Measurements from ENCODE around the gene NPIPA5.
"Not testable (repeated sequence)": the region's sequence is repeated elsewhere in the genome, so short reads cannot be mapped to it uniquely, and the experiment has no call there.

Gene NPIPA5

DNA sequence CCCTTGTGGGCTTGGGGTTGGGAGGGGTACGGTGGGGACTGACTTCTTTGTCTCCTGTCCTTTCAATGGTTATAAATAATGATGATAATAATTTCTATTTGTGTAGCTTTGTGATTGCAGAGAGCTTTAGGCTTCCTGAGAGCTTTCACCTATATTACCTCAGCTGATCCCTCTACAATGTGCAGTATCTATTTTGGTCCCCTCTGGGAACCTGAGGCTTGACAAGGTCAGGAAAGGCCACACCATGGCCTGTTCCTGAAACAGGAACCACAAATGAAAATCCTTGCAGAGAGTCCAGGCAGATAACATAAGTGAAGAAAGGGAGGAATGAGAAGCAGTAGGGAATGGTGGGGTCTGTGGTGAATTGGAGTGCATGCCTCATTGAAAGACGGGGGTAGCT lies 42.5 kb downstream of the NPIPA5 start:
- not testable (repeated sequence) for DNase-seq (ENCODE audit: low read depth)

DNA sequence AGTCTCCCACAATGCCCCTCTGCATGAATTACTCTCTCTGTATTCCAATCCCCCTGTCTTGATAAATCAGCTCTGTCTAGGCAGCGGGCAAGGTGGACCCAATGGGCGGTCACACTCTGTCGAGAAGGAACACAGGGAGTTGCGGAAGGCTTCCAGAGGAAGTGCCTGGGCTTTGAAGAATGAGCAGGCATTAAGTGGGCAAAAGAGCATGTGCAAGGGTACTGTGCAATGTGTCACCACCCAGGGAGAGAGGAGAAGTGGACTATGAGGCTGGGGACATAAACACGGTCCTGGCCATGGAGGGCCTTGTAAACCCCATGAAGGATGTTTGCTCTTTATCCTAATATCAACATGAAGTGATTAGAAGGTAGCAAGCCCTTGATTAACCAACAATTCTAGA lies 44.1 kb downstream of the NPIPA5 start:
- not testable (repeated sequence) for DNase-seq (ENCODE audit: low read depth); H3K4me3 ChIP-seq (ENCODE audit: low read length)

More for the DNA sequence above, 42.5 kb downstream of the NPIPA5 start:
- H3K4me3 ChIP-seq (ENCODE audit: low read length) = not testable (repeated sequence)

DNA sequence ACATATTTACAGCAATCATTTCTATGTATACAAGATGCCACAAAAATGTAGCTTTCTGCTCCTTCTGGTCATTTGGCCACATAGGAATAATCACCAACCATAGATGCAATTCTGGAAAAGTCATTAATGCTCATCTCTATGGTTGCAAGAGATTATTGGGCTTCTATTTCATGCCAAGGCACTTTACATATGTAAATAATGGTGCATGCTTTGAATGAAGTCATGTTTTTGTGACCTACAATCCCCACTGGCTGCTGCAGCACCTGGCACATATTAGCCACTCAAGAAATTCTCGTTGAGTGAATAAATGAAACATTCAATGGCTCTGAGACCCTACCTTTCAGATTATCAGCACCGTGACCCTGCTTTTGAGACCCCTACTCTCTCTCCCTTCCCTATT lies 47.1 kb downstream of the NPIPA5 start:
- not testable (repeated sequence) for DNase-seq (ENCODE audit: low read depth); H3K4me3 ChIP-seq (ENCODE audit: low read length)

DNA sequence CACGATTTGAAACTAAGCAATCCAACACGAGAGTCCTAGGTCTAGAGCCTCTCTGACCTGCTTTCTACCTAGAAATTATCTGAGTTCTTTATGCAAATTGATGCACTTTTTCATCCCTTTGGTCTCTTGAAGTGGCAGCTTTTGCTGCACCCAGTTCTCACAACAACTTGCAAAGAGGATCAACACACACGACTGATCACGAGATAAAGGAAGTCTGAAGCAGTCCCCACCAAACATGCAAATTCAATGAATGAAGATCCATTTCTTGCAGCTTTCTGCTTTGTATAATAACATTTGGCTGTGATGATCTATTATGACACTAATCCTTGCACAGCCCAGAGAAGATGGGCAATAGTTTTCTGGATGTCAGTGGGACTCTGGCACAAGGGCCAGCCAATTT lies 53.1 kb downstream of the NPIPA5 start:
- DNase-seq (ENCODE audit: low read depth); H3K4me3 ChIP-seq (ENCODE audit: low read length): not testable (repeated sequence)

DNA sequence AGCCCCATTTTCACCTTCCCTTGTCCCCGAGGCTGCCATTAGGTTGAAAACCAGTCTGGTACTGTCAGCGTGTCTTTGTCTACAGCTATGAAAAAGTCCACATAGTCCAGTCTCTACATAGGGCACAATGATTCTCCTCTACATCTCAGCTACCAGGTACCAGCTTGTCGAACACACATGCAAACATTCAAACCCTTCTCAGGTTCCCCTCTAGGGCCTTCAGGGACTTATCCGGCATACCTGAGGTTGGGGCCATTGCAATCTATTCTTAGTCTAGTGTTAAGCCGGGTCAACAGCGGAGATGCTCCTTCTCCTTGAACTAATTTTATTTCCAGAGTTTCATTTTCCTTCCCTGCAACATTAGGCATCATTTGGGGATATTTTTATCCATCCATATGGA lies 54.7 kb downstream of the NPIPA5 start:
- not testable (repeated sequence) for DNase-seq (ENCODE audit: low read depth); H3K4me3 ChIP-seq (ENCODE audit: low read length)

DNA sequence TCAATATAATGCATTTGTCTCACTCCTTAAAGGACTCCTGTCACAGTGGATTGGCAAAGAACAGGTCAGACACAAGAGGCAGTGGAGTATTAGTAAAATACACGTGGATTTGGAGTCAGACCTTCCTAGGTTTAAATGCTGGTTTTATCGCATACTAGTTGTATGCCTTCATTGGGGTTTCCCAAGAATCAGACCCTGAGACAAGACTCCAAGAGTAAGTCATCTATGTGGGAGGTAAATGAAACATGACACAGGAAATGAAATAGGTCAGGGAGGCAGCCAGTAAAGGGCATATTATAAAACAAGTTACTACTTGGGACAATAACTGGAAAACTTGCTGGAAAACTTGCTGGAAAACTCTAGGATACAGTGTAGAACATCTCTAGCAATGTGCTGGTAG lies 56.9 kb downstream of the NPIPA5 start:
- DNase-seq (ENCODE audit: low read depth); H3K4me3 ChIP-seq (ENCODE audit: low read length): not testable (repeated sequence)

DNA sequence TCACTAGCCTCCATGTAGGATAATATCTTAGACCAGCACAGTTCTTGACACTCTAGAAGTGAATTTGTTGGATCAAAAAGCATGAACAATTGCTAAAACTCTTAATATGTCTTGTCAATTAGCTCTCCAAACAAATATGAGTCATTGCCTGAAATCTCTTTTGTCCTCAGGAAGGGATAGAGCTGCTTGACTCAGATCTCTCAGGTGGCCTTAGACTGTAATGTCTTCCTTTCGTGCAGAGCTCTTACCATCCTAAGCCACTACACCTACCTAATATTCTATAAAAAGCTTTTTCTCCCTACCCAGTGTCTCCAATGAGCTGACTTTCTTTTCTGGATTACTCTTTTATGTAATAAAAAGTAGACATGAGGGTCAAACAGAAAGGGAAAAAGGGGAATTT lies 63.5 kb downstream of the NPIPA5 start:
- not testable (repeated sequence) for DNase-seq (ENCODE audit: low read depth); H3K4me3 ChIP-seq (ENCODE audit: low read length)
